SK-N-SH (cell line): ENCODE measurements around the gene TULP1. TPM values are rescaled to one million over a fixed set of nuclear protein-coding genes. Genes with fewer than 3 reads are reported as not detected.

ENCODE experiments used
- CTCF ChIA-PET: fragments of 300-600, 350-600 bp; formaldehyde crosslinking; extraction: SDS; loops from one replicate; lab custom pipeline; 2021; lab: Yijun Ruan, JAX
- POLR2A ChIA-PET: fragments of 350-600 bp; sonication (Branson Sonifier 250); formaldehyde crosslinking; extraction: SDS; loops from one replicate; lab custom pipeline; 2020; ENCODE audit warnings: antibody characterized with exemption, inconsistent platforms; lab: Yijun Ruan, JAX
- DNase-seq: peaks from one replicate; pipeline ENCODE4 v3.0.0; 2012
- H2AFZ ChIP-seq: fragments of 200-600 bp; sonication (generic); 2 replicates; pipeline ENCODE4 v1.8.1; 2016; ENCODE audit warnings: antibody characterized with exemption, mild to moderate bottlenecking, low read depth
- H3F3A ChIP-seq: fragments of 200-600 bp; sonication (generic); replicated peaks from 2 replicates; pipeline ENCODE3; 2016; ENCODE audit warnings: antibody characterized with exemption, mild to moderate bottlenecking; ENCODE audit not compliant: insufficient read depth
- H3K27ac ChIP-seq, 2 experiments: fragments of 200-500 bp in 1 of 2; fragments of 200-600 bp in 1 of 2; sonication (Bioruptor generic) in 1 of 2; sonication (generic), shearing (Covaris generic) in 1 of 2; 2 replicates each; pipeline versions ENCODE4 v1.5.1 to v1.6.1; 2014 to 2016; ENCODE audit warnings: low read depth in 2 of 2, inconsistent platforms in 1 of 2, low read length in 1 of 2, mild to moderate bottlenecking in 1 of 2, mixed read lengths in 1 of 2
- H3K27me3 ChIP-seq: fragments of 200-600 bp; sonication (generic), shearing (Covaris generic); 2 replicates; pipeline ENCODE4 v1.6.1; 2016; ENCODE audit warnings: mixed run types; ENCODE audit not compliant: insufficient read depth
- H3K36me3 ChIP-seq, 2 experiments: fragments of 200-500 bp in 1 of 2; fragments of 200-600 bp in 1 of 2; sonication (Bioruptor generic) in 1 of 2; sonication (generic) in 1 of 2; replicated peaks in 1 of 2; 2 replicates each; pipeline versions ENCODE3 to v1.5.1; 2014 to 2016; ENCODE audit warnings: low read length in 1 of 2, mild to moderate bottlenecking in 1 of 2; ENCODE audit not compliant: insufficient read depth in 2 of 2, control insufficient read depth in 1 of 2
- H3K4me1 ChIP-seq, 2 experiments: fragments of 200-500 bp in 1 of 2; fragments of 200-600 bp in 1 of 2; sonication (Bioruptor generic) in 1 of 2; sonication (generic), shearing (Covaris generic) in 1 of 2; 2 replicates each; pipeline versions ENCODE4 v1.5.1 to v1.6.1; 2014 to 2016; ENCODE audit warnings: low read depth in 1 of 2, low read length in 1 of 2, mixed run types in 1 of 2; ENCODE audit not compliant: insufficient read depth in 2 of 2, control insufficient read depth in 1 of 2
- H3K4me2 ChIP-seq: fragments of 200-600 bp; sonication (generic), shearing (Covaris generic); 2 replicates; pipeline ENCODE4 v1.6.1; 2017; ENCODE audit warnings: mixed run types
- H3K4me3 ChIP-seq, 2 experiments: fragments of 200-500 bp in 1 of 2; fragments of 200-600 bp in 1 of 2; sonication (Bioruptor generic) in 1 of 2; sonication (generic), shearing (Covaris generic) in 1 of 2; 2 replicates each; pipeline versions ENCODE4 v1.5.1 to v1.8.1; 2014 to 2016; ENCODE audit warnings: low read depth in 2 of 2, inconsistent platforms in 1 of 2, low read length in 1 of 2, mild to moderate bottlenecking in 1 of 2, mixed read lengths in 1 of 2, moderate library complexity in 1 of 2
- H3K79me2 ChIP-seq: fragments of 200-600 bp; sonication (generic); 2 replicates; pipeline ENCODE4 v1.8.1; 2017; ENCODE audit warnings: mild to moderate bottlenecking; ENCODE audit not compliant: insufficient read depth
- H3K9ac ChIP-seq: fragments of 200-600 bp; sonication (generic); 2 replicates; pipeline ENCODE4 v1.6.1; 2017; ENCODE audit warnings: mixed run types
- H3K9me2 ChIP-seq: fragments of 200-600 bp; sonication (generic); 2 replicates; pipeline ENCODE4 v1.6.1; 2017; ENCODE audit warnings: mixed run types
- H3K9me3 ChIP-seq: fragments of 200-600 bp; sonication (generic); 2 replicates; pipeline ENCODE4 v1.6.1; 2017; ENCODE audit warnings: mixed run types, mild to moderate bottlenecking, moderate library complexity
- H4K20me1 ChIP-seq: fragments of 200-600 bp; sonication (generic); 2 replicates; pipeline ENCODE4 v1.6.1; 2017; ENCODE audit warnings: mild to moderate bottlenecking, mixed run types; ENCODE audit not compliant: insufficient read depth
- EP300 ChIP-seq, 2 experiments: IDR thresholded peaks; 2 replicates each; pipeline versions ENCODE4 v1.4.0 to v1.6.1; 2012; ENCODE audit warnings: borderline replicate concordance in 1 of 2, low read depth in 1 of 2, low read length in 1 of 2
- EZH2phosphoT487 ChIP-seq: fragments of 200-600 bp; sonication (generic); IDR thresholded peaks from 2 replicates; pipeline ENCODE4 v1.6.1; 2017; ENCODE audit warnings: low read depth, mixed run types, mild to moderate bottlenecking, antibody characterized with exemption, moderate library complexity, borderline replicate concordance
- FOXJ3 ChIP-seq: sonication (generic); formaldehyde crosslinking; IDR thresholded peaks from 2 replicates; pipeline ENCODE4 v1.5.1; 2020; ENCODE audit warnings: mild to moderate bottlenecking, missing genetic modification reagents
- MAX ChIP-seq: IDR thresholded peaks from 2 replicates; pipeline ENCODE4 v1.4.0; 2012; ENCODE audit warnings: low read depth
- MEF2A ChIP-seq: IDR thresholded peaks from 2 replicates; pipeline ENCODE4 v1.4.0; 2012; ENCODE audit warnings: low read depth, borderline replicate concordance
- RCOR1 ChIP-seq: fragments of 150-350 bp; IDR thresholded peaks from 2 replicates; pipeline ENCODE4 v1.6.1; 2017; ENCODE audit warnings: antibody characterized with exemption, low read length
- REST ChIP-seq: IDR thresholded peaks from 2 replicates; pipeline ENCODE4 v1.6.1; 2012; ENCODE audit warnings: mild to moderate bottlenecking, low read depth, low read length, moderate library complexity
- SIN3A ChIP-seq: IDR thresholded peaks from 2 replicates; pipeline ENCODE4 v1.6.1; 2012; ENCODE audit warnings: low read depth, mild to moderate bottlenecking, low read length, moderate library complexity, borderline replicate concordance
- TCF12 ChIP-seq: IDR thresholded peaks from 2 replicates; pipeline ENCODE4 v1.4.0; 2012
- TEAD4 ChIP-seq: IDR thresholded peaks from 2 replicates; pipeline ENCODE4 v1.4.0; 2012; ENCODE audit warnings: mild to moderate bottlenecking, borderline replicate concordance; ENCODE audit not compliant: insufficient read depth
- USF2 ChIP-seq: fragments of 150-350 bp; IDR thresholded peaks from 2 replicates; pipeline ENCODE4 v1.6.1; 2017; ENCODE audit warnings: antibody characterized with exemption, low read length, low read depth, borderline replicate concordance
- YY1 ChIP-seq: IDR thresholded peaks from 2 replicates; pipeline ENCODE4 v1.4.0; 2012; ENCODE audit warnings: low read depth, mild to moderate bottlenecking
- ZBTB33 ChIP-seq: IDR thresholded peaks from 2 replicates; pipeline ENCODE4 v1.4.0; 2012; ENCODE audit warnings: low read depth, borderline replicate concordance
- WGBS: methylation state at CpG from one replicate; pipeline ENCODE4 v1.1.6; 2017; ENCODE audit warnings: low lambda C conversion rate; 5-methylcytosine and 5-hydroxymethylcytosine counted together
- polyA plus RNA-seq, 3 experiments: library from polyadenylated mRNA; depleted of rRNA; stranded (reverse); fragments of >200 nt; gene quantifications; 2 replicates each; pipeline ENCODE4 v1.2.3, GENCODE V29; 2012

The TULP1 gene
- polyA plus RNA-seq, 1 of the 3 experiments (the other 2 are of a cell fraction) = not detected

- Histone ChIP-seq H3K4me1 (peaks cover 10 to 14% of the 10 kb centered on the region in 2 experiments; a peak in 2 of 4 replicates), H3K36me3 (peaks cover 0 to under 1% of the 10 kb centered on the region in 2 experiments), H3K79me2 (peaks cover 13% of the 10 kb centered on the region; the same call in 1 of the 2 replicates), H3K27ac (no peak overlapping the region), H4K20me1 (no peaks in the 10 kb centered on the region), H3F3A (no peaks in the 10 kb centered on the region), H3K9me3 (no peaks in the 10 kb centered on the region), H3K9ac (no peak overlapping the region), H3K4me3 (no peak overlapping the region), H3K27me3 (no peaks in the 10 kb centered on the region), H3K9me2 (no peaks in the 10 kb centered on the region), H2AFZ (no peak overlapping the region), H3K4me2 (no peak overlapping the region)
- no peak for DNase-seq
- 93% methylated on average over 3 of the region's 3 CpGs for WGBS
- ChIA-PET CTCF (interaction anchor here (2.1 kb wide), 1 partner anchor 140 kb away, joined by 5 read pairs; no protein-coding TSS in a partner anchor), POLR2A (no interaction called here)
- TF ChIP-seq YY1 = no peak
- TF ChIP-seq EP300 (IDR thresholded peaks at IDR 0.05; ENCODE audit: borderline replicate concordance in 1 of 2, low read depth in 1 of 2, low read length in 1 of 2) = no peak
- no peak for TF ChIP-seq REST
- TF ChIP-seq TEAD4 = no peak
- TF ChIP-seq FOXJ3 (CRISPR knock-in tag) = no peak
- TF ChIP-seq TCF12 = no peak
- no peak for TF ChIP-seq MAX
- no peak for TF ChIP-seq MEF2A
- TF ChIP-seq USF2 = no peak
- no peak for TF ChIP-seq EZH2phosphoT487
- no peak for TF ChIP-seq RCOR1
- no peak for TF ChIP-seq SIN3A
- TF ChIP-seq ZBTB33 = no peak
Observed at GRCh38 chr6:35483490-35483889, 29.2 kb downstream of the TULP1 start.
